Hepatocyte (in vitro differentiated cells): ENCODE results near the gene TMEM145. TPM values are rescaled to one million over a fixed set of nuclear protein-coding genes. Genes with fewer than 3 reads are reported as not detected.

Source experiments
- DNase-seq: peaks from one replicate; pipeline ENCODE4 v3.0.0-alpha.2; 2016; ENCODE audit warnings: low spot score
- H2AFZ ChIP-seq: fragments of 200-600 bp; sonication (generic); 2 replicates; pipeline ENCODE4 v1.6.0; 2016; ENCODE audit warnings: antibody characterized with exemption, mild to moderate bottlenecking
- H3K27ac ChIP-seq: fragments of 200-600 bp; sonication (generic); 2 replicates; pipeline ENCODE4 v1.5.1; 2016; ENCODE audit warnings: mild to moderate bottlenecking
- H3K27me3 ChIP-seq: fragments of 200-600 bp; sonication (generic); 2 replicates; pipeline ENCODE4 v1.6.1; 2016
- H3K36me3 ChIP-seq: fragments of 200-600 bp; sonication (generic); replicated peaks from 2 replicates; pipeline ENCODE4 v1.5.1; 2016; ENCODE audit warnings: low read depth; ENCODE audit not compliant: insufficient read depth
- H3K4me1 ChIP-seq: fragments of 200-600 bp; sonication (generic); 2 replicates; pipeline ENCODE4 v1.5.1; 2016; ENCODE audit warnings: mild to moderate bottlenecking, moderate library complexity; ENCODE audit not compliant: insufficient read depth
- H3K4me2 ChIP-seq: fragments of 200-600 bp; sonication (generic); 2 replicates; pipeline ENCODE4 v1.6.0; 2016
- H3K4me3 ChIP-seq: fragments of 200-600 bp; sonication (generic); 2 replicates; pipeline ENCODE4 v1.5.1; 2016; ENCODE audit warnings: mild to moderate bottlenecking
- H3K79me2 ChIP-seq: fragments of 200-600 bp; sonication (generic); 2 replicates; pipeline ENCODE4 v1.6.0; 2017; ENCODE audit warnings: mild to moderate bottlenecking
- H3K9me2 ChIP-seq: fragments of 200-600 bp; sonication (generic); replicated peaks from 2 replicates; pipeline ENCODE4 v1.6.0; 2017; ENCODE audit warnings: mild to moderate bottlenecking; ENCODE audit not compliant: insufficient read depth
- H3K9me3 ChIP-seq: fragments of 200-600 bp; sonication (generic); 2 replicates; pipeline ENCODE4 v1.5.1; 2016; ENCODE audit warnings: low read depth, mild to moderate bottlenecking
- H4K20me1 ChIP-seq: fragments of 200-600 bp; sonication (generic); 2 replicates; pipeline ENCODE4 v1.6.0; 2016; ENCODE audit warnings: mild to moderate bottlenecking; ENCODE audit not compliant: insufficient read depth, poor library complexity, severe bottlenecking
- EZH2 ChIP-seq: fragments of 200-600 bp; sonication (generic); IDR thresholded peaks from 2 replicates; pipeline ENCODE4 v1.6.1; 2016; ENCODE audit warnings: antibody characterized with exemption, mild to moderate bottlenecking, borderline replicate concordance
- EZH2phosphoT487 ChIP-seq: fragments of 200-600 bp; sonication (generic); IDR thresholded peaks from one replicate; pipeline ENCODE4 v1.6.1; 2018; ENCODE audit warnings: antibody characterized with exemption, mild to moderate bottlenecking, low read depth, moderate library complexity; ENCODE audit not compliant: unreplicated experiment, severe bottlenecking
- WGBS: methylation state at CpG from one replicate; pipeline ENCODE4 v1.1.6; 2016; ENCODE audit warnings: low lambda C conversion rate; ENCODE audit errors: missing lambda C conversion rate; 5-methylcytosine and 5-hydroxymethylcytosine counted together
- polyA plus RNA-seq: library from polyadenylated mRNA; unstranded; fragments of >200 nt; fragmentation: Nextera tagmentation; extraction: Ambion mirVana; gene quantifications from 2 replicates; pipeline ENCODE4 v1.2.1, GENCODE V29; 2016
- total RNA-seq: library from RNA; depleted of rRNA; stranded (reverse); fragments of >200 nt; gene quantifications from 2 replicates; pipeline ENCODE4 v1.2.3, GENCODE V29; 2014
- TF ChIP-seq, protein P1 (sequence below): fragments of 200-600 bp; sonication (generic); IDR thresholded peaks from 2 replicates; pipeline ENCODE4 v1.5.1; 2016; ENCODE audit warnings: antibody characterized with exemption, mild to moderate bottlenecking; ENCODE audit not compliant: poor library complexity

Gene TMEM145
- total and polyA plus RNA-seq, 2 experiments from 2014 or later = 0.40 TPM; not detected in 1

DNA sequence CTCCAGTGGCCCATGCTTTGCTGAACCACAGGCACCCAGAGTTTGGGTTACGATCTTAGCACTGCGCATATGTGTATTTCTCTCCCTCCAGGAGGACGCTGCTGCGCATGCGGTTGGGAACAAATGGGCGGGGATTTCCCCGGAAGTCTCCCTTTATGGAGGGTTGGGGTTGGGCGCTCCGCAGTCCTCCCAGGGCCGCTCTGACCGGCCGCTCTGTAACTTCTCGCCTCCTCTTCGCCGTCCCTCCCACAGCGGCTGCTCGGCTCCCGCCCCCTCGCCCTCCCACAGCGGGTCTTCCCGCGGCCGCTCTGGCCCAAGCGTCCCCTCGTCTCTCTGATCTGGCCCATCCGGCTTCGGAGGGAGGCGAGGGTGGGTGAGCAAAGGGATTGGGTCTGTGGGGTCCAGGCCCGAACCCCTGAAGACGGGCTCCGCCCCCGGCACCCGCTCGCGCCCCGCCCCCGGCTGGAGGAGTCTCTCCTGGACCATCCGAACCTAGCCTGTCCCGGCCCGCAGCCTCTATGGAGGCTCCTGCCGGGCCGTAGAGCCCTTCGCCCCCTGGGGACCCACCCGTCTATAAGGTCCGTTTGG is 12.3 kb downstream of the TMEM145 start, which contains the start of gene MEGF8:
Gene MEGF8, plus strand, starts transcription at position 328 of the 588 bp plus-strand sequence. CDS start 609 bp downstream, outside the sequence.
- peaks cover 25% of the 10 kb centered on the region for H3K4me1 ChIP-seq
- H4K20me1 ChIP-seq = peaks cover 3% of the 10 kb centered on the region
- no peak for TF ChIP-seq EZH2
- TF ChIP-seq, protein P1, sequence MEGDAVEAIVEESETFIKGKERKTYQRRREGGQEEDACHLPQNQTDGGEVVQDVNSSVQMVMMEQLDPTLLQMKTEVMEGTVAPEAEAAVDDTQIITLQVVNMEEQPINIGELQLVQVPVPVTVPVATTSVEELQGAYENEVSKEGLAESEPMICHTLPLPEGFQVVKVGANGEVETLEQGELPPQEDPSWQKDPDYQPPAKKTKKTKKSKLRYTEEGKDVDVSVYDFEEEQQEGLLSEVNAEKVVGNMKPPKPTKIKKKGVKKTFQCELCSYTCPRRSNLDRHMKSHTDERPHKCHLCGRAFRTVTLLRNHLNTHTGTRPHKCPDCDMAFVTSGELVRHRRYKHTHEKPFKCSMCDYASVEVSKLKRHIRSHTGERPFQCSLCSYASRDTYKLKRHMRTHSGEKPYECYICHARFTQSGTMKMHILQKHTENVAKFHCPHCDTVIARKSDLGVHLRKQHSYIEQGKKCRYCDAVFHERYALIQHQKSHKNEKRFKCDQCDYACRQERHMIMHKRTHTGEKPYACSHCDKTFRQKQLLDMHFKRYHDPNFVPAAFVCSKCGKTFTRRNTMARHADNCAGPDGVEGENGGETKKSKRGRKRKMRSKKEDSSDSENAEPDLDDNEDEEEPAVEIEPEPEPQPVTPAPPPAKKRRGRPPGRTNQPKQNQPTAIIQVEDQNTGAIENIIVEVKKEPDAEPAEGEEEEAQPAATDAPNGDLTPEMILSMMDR = peak; percentile 96
- peaks cover 41% of the 10 kb centered on the region for H3K27me3 ChIP-seq
- H3K36me3 ChIP-seq = no peaks in the 10 kb centered on the region
- peaks cover 45% of the 10 kb centered on the region for H3K79me2 ChIP-seq
- under 1% methylated on average over 14 of the region's 45 CpGs for WGBS
- peak within 1 kb of the TSS; percentile 99 for H3K4me2 ChIP-seq
- no peaks in the 10 kb centered on the region for H3K9me2 ChIP-seq
- peak within 1 kb of the TSS; percentile 50 for H3K27ac ChIP-seq
- no peaks in the 10 kb centered on the region for H3K9me3 ChIP-seq
- peak within 1 kb of the TSS; percentile 43 for H2AFZ ChIP-seq
- DNase-seq = peak; percentile 99
- peak within 1 kb of the TSS; percentile 57 for H3K4me3 ChIP-seq

DNA sequence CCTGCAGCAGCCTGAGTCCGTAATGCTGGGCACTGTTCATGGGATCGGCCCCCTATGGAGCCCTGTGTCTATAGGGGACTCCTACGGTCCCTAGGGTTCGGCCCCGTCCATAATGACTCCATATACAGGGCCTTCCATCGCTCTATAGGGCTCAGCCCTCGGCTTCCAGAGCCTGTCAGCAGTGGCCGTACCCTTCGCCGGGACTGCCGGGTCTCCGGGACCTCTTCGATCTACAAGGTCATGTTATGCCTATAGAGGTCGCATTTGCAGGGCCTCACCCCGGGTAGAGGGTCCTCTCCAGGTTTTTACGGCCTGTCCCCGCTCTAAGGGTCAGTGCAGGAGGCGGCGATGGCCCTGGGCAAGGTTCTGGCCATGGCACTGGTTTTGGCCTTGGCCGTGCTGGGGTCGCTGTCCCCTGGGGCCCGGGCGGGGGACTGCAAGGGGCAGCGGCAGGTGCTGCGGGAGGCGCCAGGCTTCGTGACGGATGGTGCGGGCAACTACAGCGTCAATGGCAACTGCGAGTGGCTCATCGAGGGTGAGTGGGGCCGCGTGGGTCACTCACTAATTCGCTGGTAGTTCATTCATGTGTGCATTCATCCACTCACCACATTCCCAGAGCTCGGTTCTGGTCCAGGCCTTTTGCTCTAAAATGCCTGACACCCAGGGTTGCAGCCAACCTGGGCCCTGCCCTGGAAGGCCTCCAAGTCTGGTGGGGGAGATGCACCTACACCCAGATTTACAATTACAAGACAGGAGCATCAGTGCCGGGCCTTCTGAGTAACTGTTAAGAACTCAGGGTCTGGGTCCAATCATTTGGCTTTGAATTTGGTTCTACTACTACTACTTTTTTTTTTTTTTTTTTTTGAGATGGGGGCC is 13.0 kb downstream of the TMEM145 start:
- Histone ChIP-seq H3K9me3 (no peaks in the 10 kb centered on the region), H4K20me1 (peaks cover 3% of the 10 kb centered on the region), H3K4me3 (peak overlapping the region; percentile 57), H3K79me2 (peaks cover 53% of the 10 kb centered on the region), H3K9me2 (no peaks in the 10 kb centered on the region), H3K27me3 (peaks cover 35% of the 10 kb centered on the region), H3K4me2 (peak overlapping the region; percentile 99), H3K27ac (peak overlapping the region; percentile 50), H3K4me1 (peaks cover 25% of the 10 kb centered on the region), H3K36me3 (no peaks in the 10 kb centered on the region), H2AFZ (peak overlapping the region; percentile 43)
- DNase-seq = no peak
- 8% methylated on average over 24 of the region's 37 CpGs for WGBS
- TF ChIP-seq, protein P1 = no peak
- TF ChIP-seq EZH2phosphoT487 (no peak), EZH2 (no peak)

DNA sequence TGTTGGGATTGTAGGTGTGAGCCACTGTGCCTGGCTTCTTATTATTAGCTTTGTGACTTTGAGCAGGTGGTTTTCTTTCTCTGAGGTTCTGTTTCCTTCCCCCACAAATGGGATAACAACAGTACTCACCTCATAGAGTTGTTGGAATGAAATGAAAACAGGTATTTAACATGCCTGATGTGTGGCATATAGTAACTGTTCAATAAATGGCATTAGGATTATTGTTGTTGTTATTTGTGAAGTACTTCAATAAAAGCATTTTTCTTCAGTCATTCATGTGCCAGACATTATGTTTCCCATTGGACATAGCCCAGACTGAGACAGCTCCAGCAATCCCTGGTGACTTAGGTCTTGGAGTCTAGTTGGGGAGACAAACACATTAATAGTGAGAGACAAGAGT is 13.9 kb downstream of the TMEM145 start:
- Histone ChIP-seq H3K27me3 (peaks cover 29% of the 10 kb centered on the region), H3K4me3 (no peak overlapping the region), H3K4me2 (peak overlapping the region; percentile 99), H3K9me3 (no peaks in the 10 kb centered on the region), H3K27ac (no peak overlapping the region), H4K20me1 (peaks cover 3% of the 10 kb centered on the region), H3K4me1 (peaks cover 25% of the 10 kb centered on the region), H3K9me2 (no peaks in the 10 kb centered on the region), H3K79me2 (peaks cover 59% of the 10 kb centered on the region), H2AFZ (no peak overlapping the region), H3K36me3 (no peaks in the 10 kb centered on the region)
- no peak for DNase-seq
- TF ChIP-seq EZH2phosphoT487 (no peak), EZH2 (no peak)
- TF ChIP-seq, protein P1 = no peak
